NCI-H2107 treated with DMSO at 0.1 percent for 48 hours (cell line): ENCODE data around the gene SIRT7.

ENCODE experiments used
- DNase-seq: peaks from one replicate; lab custom pipeline; 2025; ENCODE audit not compliant: unreplicated experiment; lab: John Stamatoyannopoulos, UW

Gene SIRT7

GRCh38 chr17:81905993-81906392 is 12.0 kb downstream of the SIRT7 start:
- DNase-seq = no peak

- no peak for DNase-seq
These were observed 12.5 kb downstream of the SIRT7 start for GRCh38 chr17:81905424-81905875.

GRCh38 chr17:81904600-81905423 is 13.2 kb downstream of the SIRT7 start:
- DNase-seq = no peak

GRCh38 chr17:81903896-81904599 is 13.9 kb downstream of the SIRT7 start:
- DNase-seq = no peak

GRCh38 chr17:81903415-81903831 is 14.6 kb downstream of the SIRT7 start:
- no peak for DNase-seq

- DNase-seq = no peak
These were observed 15.1 kb downstream of the SIRT7 start for GRCh38 chr17:81902653-81903414.

GRCh38 chr17:81902023-81902652 is 15.8 kb downstream of the SIRT7 start, which contains the start of gene NPB:
NPB (plus strand) TSS chr17:81902238; CDS start chr17:81902278, 40 bp downstream.
- no peak for DNase-seq

- DNase-seq = no peak
These were observed 16.6 kb downstream of the SIRT7 start for GRCh38 chr17:81901167-81902022.

GRCh38 chr17:81900181-81900820 is 17.7 kb downstream of the SIRT7 start:
- DNase-seq = no peak

GRCh38 chr17:81899514-81900166 is 18.3 kb downstream of the SIRT7 start:
- no peak for DNase-seq

GRCh38 chr17:81898885-81899284 is 19.1 kb downstream of the SIRT7 start:
- no peak for DNase-seq

GRCh38 chr17:81898029-81898866 is 19.7 kb downstream of the SIRT7 start:
- no peak for DNase-seq

GRCh38 chr17:81895400-81895799 is 22.6 kb downstream of the SIRT7 start:
- no peak for DNase-seq

GRCh38 chr17:81891303-81891552 is 26.7 kb downstream of the SIRT7 start:
- DNase-seq = no peak

- no peak for DNase-seq
These were observed 27.3 kb downstream of the SIRT7 start for GRCh38 chr17:81890447-81891302.

- no peak for DNase-seq
These were observed 28.4 kb downstream of the SIRT7 start for GRCh38 chr17:81889602-81890001.

GRCh38 chr17:81888988-81889595 is 28.9 kb downstream of the SIRT7 start:
- DNase-seq = no peak
